Superior temporal gyrus (tissue), 1 donor: ENCODE results near the gene TMPRSS6.

Experiments used
- DNase-seq: peaks from one replicate; pipeline ENCODE4 v3.0.0-alpha.2; 2016; ENCODE audit errors: extremely low spot score

The TMPRSS6 gene

GRCh38 chr22:37140686-37141323, 31.3 kb upstream of the TMPRSS6 start:
- DNase-seq = no peak

GRCh38 chr22:37139762-37140161, 30.2 kb upstream of the TMPRSS6 start:
- no peak for DNase-seq

- DNase-seq = no peak
These were observed 29.5 kb upstream of the TMPRSS6 start for GRCh38 chr22:37138849-37139561.

GRCh38 chr22:37137903-37138665, 28.6 kb upstream of the TMPRSS6 start:
- DNase-seq = no peak

GRCh38 chr22:37137131-37137530, 27.6 kb upstream of the TMPRSS6 start:
- DNase-seq = no peak

- no peak for DNase-seq
These were observed 25.5 kb upstream of the TMPRSS6 start for GRCh38 chr22:37135023-37135422.

GRCh38 chr22:37133304-37134018, 23.9 kb upstream of the TMPRSS6 start:
- no peak for DNase-seq

- DNase-seq = no peak
These were observed 23.3 kb upstream of the TMPRSS6 start for GRCh38 chr22:37132773-37133172.

GRCh38 chr22:37129866-37130441, 20.4 kb upstream of the TMPRSS6 start:
- no peak for DNase-seq

GRCh38 chr22:37128555-37129281, 19.2 kb upstream of the TMPRSS6 start:
- no peak for DNase-seq

- no peak for DNase-seq
These were observed 17.9 kb upstream of the TMPRSS6 start for GRCh38 chr22:37127350-37127878.

- no peak for DNase-seq
These were observed 17.4 kb upstream of the TMPRSS6 start for GRCh38 chr22:37126882-37127281.

- no peak for DNase-seq
These were observed 16.9 kb upstream of the TMPRSS6 start for GRCh38 chr22:37126383-37126782.

GRCh38 chr22:37123649-37124048, 14.1 kb upstream of the TMPRSS6 start:
- no peak for DNase-seq

- no peak for DNase-seq
These were observed 13.2 kb upstream of the TMPRSS6 start for GRCh38 chr22:37122598-37123180.

- no peak for DNase-seq
These were observed 12.5 kb upstream of the TMPRSS6 start for GRCh38 chr22:37121887-37122591.

- no peak for DNase-seq
These were observed 11.2 kb upstream of the TMPRSS6 start for GRCh38 chr22:37120569-37121340.

GRCh38 chr22:37119872-37120271, 10.4 kb upstream of the TMPRSS6 start:
- no peak for DNase-seq

GRCh38 chr22:37118083-37118482, 8.6 kb upstream of the TMPRSS6 start:
- no peak for DNase-seq
